Adrenal gland (tissue), 5 donors: ENCODE results near the gene RPTOR.

Experiments
- CTCF ChIP-seq, 6 experiments: fragments of 450-650 bp in 4 of 6; fragments of 200-600 bp in 2 of 6; sonication (generic) in 1 of 6; IDR thresholded peaks; 1 replicate in 5 of 6; 2 replicates in 1 of 6; pipeline versions ENCODE4 v1.5.1 to v1.8.0; 2016 to 2021; ENCODE audit warnings: antibody characterized with exemption in 6 of 6, mild to moderate bottlenecking in 2 of 6, moderate library complexity in 1 of 6
- POLR2A ChIP-seq, 2 donors: fragments of 450-650 bp; IDR thresholded peaks; one replicate each; pipeline ENCODE4 v1.6.1; 2017; ENCODE audit warnings: antibody characterized with exemption in 2 of 2, mild to moderate bottlenecking in 2 of 2, moderate library complexity in 1 of 2
- donor health status: DM: no; HTN: no; CAD: no.

DNA sequence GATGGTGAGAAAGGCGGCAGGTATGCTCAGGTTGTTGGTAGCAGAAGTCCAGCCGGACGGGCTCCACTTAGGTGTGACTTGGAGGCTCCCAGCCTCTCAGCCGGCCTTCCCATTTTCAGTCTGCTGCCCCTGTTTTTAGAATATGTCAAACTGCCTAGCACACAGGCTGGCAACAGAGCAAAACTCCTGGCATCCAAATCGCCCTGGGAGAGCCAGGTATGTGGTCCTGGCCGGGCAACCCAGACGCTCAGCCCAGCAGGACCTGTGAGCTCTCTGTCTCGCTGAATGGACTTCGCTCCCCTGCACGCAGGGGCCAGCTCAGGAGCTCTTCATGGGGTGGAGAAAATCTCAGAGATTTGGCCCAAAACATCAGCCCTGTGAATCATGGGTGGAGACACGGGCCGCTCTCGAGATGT lies 299.1 kb downstream of the RPTOR start:
- TF ChIP-seq CTCF (IDR thresholded peaks at IDR 0.05), result no peak
- TF ChIP-seq POLR2A (IDR thresholded peaks at IDR 0.05), result no peak
